Fibroblast of skin of right quadriceps (primary cell): ENCODE measurements around the gene EYA3.

Source experiments
- DNase-seq: peaks from one replicate; pipeline ENCODE4 v3.0.0-alpha.2; 2013

The EYA3 gene

GRCh38 chr1:27967106-27967883 lies 121.1 kb downstream of the EYA3 start:
- no peak for DNase-seq

GRCh38 chr1:27966402-27967105 lies 121.9 kb downstream of the EYA3 start:
- DNase-seq: no peak

- DNase-seq: no peak
Observed at GRCh38 chr1:27963393-27963792, 125.0 kb downstream of the EYA3 start.

- DNase-seq: no peak
Observed at GRCh38 chr1:27961646-27962221, 126.7 kb downstream of the EYA3 start.

GRCh38 chr1:27960762-27961645 lies 127.4 kb downstream of the EYA3 start:
- no peak for DNase-seq

GRCh38 chr1:27959792-27960603 lies 128.4 kb downstream of the EYA3 start, which contains the start of gene XKR8:
Gene XKR8 (plus strand): TSS chr1:27959973. CDS start chr1:27960070, 97 bp downstream.
- DNase-seq: peak; percentile 73

- no peak for DNase-seq
Observed at GRCh38 chr1:27958513-27958912, 129.9 kb downstream of the EYA3 start.

GRCh38 chr1:27957655-27958054 lies 130.8 kb downstream of the EYA3 start:
- DNase-seq: no peak

GRCh38 chr1:27956761-27957160 lies 131.6 kb downstream of the EYA3 start:
- no peak for DNase-seq

GRCh38 chr1:27955076-27955475 lies 133.3 kb downstream of the EYA3 start:
- no peak for DNase-seq

GRCh38 chr1:27954186-27954585 lies 134.2 kb downstream of the EYA3 start:
- no peak for DNase-seq

GRCh38 chr1:27952147-27952546 lies 136.3 kb downstream of the EYA3 start:
- no peak for DNase-seq

- DNase-seq: no peak
Observed at GRCh38 chr1:27951396-27951795, 137.0 kb downstream of the EYA3 start.

GRCh38 chr1:27949027-27949426 lies 139.4 kb downstream of the EYA3 start:
- no peak for DNase-seq

GRCh38 chr1:27945020-27945419 lies 143.4 kb downstream of the EYA3 start:
- no peak for DNase-seq

GRCh38 chr1:27941671-27942540 lies 146.5 kb downstream of the EYA3 start:
- no peak for DNase-seq

- DNase-seq: no peak
Observed at GRCh38 chr1:27940870-27941560, 147.4 kb downstream of the EYA3 start.

- peak; percentile 15 for DNase-seq
Observed at GRCh38 chr1:27940297-27940696, 148.1 kb downstream of the EYA3 start.

GRCh38 chr1:27938488-27938887 lies 149.9 kb downstream of the EYA3 start:
- no peak for DNase-seq

- no peak for DNase-seq
Observed at GRCh38 chr1:27937524-27937836, 150.9 kb downstream of the EYA3 start.

GRCh38 chr1:27936370-27936769 lies 152.0 kb downstream of the EYA3 start:
- DNase-seq: no peak
